Colonic mucosa (tissue), 4 donors: Measurements from ENCODE around the gene ARID3A. TPM values are rescaled to one million over a fixed set of nuclear protein-coding genes. Genes with fewer than 3 reads are reported as not detected.

Source experiments
- DNase-seq: peaks from one replicate; pipeline ENCODE4 v3.0.0-alpha.2; 2020
- H3K27ac ChIP-seq: fragments of 200-600 bp; one replicate; pipeline ENCODE4 v1.8.0; 2021
- H3K27me3 ChIP-seq: fragments of 200-600 bp; one replicate; pipeline ENCODE4 v1.8.0; 2021
- H3K36me3 ChIP-seq: fragments of 200-600 bp; one replicate; pipeline ENCODE4 v1.8.0; 2021
- H3K4me1 ChIP-seq: fragments of 200-600 bp; one replicate; pipeline ENCODE4 v1.8.0; 2021; ENCODE audit warnings: mild to moderate bottlenecking
- H3K4me3 ChIP-seq: fragments of 200-600 bp; one replicate; pipeline ENCODE4 v1.8.0; 2021
- H3K9ac ChIP-seq, 2 donors: one replicate each; pipeline ENCODE4 v1.7.0; 2013; ENCODE audit warnings: control low read depth in 2 of 2, low read depth in 2 of 2, low read length in 2 of 2
- H3K9me3 ChIP-seq: fragments of 200-600 bp; one replicate; pipeline ENCODE4 v1.8.0; 2021
- intact Hi-C: fragments of 100-400 bp; cut with DNase I; formaldehyde crosslinking; loops from one replicate; pipeline ENCODE4 v1.14.1; 2022
- total RNA-seq, 2 donors: library from RNA; stranded (reverse); fragmentation: NEBNext Ultra II Directional in 1 of 2; extraction: Animal tissue kit (Norgen Biotek cat#: 25700) in 1 of 2; gene quantifications; one replicate each; pipeline ENCODE4 v1.2.1, GENCODE V29; 2021
- TF ChIP-seq, protein P1 (sequence below): fragments of 200-600 bp; IDR thresholded peaks from one replicate; pipeline ENCODE4 v1.8.0; 2022; ENCODE audit warnings: antibody characterized with exemption, mild to moderate bottlenecking
- donor health status: healthy.
- donor health status: DM: no; HTN: no; CAD: no.
- donor health status: DM: no; HTN: no; CAD: no.

Gene ARID3A
- total RNA-seq, 2 donors from 2014 or later = 8.7 to 13.0 TPM

DNA sequence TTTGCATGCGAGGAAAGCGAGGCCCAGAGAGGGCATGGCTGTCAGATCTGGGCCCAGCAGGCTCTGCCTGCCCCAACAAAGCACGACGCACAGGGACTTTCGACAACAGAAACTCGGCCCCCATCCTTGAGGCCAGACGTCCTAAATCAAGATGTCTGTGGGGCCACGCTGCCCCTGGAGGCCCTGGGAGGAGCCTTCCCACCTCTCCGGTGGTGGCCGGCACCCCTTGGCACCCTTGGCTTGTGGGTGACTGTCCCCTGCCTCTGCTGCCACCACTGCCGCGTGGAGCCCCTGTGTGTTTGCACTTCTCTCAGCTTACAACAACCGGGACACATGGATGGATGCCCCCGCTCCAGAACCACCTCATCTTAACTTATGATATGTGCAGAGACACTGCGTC is 62.7 kb downstream of the ARID3A start:
- intact Hi-C loops = loop anchor here (10.0 kb wide), 1 partner anchor 124 kb away; no protein-coding TSS in a partner anchor
- Histone ChIP-seq H3K9me3 (no peaks in the 10 kb centered on the region), H3K4me3 (no peak overlapping the region), H3K36me3 (no peaks in the 10 kb centered on the region), H3K4me1 (no peaks in the 10 kb centered on the region), H3K9ac (no peak overlapping the region), H3K27me3 (no peaks in the 10 kb centered on the region), H3K27ac (no peak overlapping the region)
- TF ChIP-seq, protein P1, sequence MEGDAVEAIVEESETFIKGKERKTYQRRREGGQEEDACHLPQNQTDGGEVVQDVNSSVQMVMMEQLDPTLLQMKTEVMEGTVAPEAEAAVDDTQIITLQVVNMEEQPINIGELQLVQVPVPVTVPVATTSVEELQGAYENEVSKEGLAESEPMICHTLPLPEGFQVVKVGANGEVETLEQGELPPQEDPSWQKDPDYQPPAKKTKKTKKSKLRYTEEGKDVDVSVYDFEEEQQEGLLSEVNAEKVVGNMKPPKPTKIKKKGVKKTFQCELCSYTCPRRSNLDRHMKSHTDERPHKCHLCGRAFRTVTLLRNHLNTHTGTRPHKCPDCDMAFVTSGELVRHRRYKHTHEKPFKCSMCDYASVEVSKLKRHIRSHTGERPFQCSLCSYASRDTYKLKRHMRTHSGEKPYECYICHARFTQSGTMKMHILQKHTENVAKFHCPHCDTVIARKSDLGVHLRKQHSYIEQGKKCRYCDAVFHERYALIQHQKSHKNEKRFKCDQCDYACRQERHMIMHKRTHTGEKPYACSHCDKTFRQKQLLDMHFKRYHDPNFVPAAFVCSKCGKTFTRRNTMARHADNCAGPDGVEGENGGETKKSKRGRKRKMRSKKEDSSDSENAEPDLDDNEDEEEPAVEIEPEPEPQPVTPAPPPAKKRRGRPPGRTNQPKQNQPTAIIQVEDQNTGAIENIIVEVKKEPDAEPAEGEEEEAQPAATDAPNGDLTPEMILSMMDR = no peak
- DNase-seq = no peak

DNA sequence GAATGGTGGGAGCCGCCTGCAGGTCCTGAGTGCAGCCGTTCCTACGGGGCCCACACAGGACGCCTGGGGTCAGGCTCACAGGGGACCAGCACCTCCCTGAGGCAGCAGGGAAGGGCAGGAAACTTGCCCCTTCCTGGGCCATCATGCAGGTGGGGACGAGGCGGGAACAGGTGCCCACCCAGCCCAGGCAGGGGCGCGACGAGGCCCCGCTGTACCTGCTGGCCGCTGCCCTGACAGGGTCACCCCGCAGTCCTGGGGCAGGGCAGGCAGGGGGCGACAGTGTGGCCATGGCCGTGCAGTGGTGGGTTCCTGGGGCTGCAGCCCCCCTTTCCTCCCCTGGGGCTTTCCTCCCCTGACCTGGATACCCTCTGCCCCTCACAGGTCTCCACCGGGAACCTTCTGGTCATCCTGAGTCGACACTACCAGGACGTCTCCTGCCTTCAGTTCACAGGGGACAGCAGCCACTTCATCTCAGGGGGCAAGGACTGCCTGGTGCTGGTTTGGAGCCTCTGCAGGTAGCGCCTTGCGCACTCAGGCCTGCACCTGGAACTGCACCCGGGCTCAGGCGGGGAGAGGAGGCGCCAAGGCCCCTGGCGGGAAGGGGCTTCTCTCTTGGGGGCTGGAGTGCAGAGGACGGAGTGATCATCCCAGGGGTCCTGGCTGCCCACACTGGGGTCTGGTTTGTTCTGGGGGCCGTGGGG is 63.7 kb downstream of the ARID3A start:
- Histone ChIP-seq H3K4me3 (no peak overlapping the region), H3K9me3 (no peaks in the 10 kb centered on the region), H3K27ac (no peak overlapping the region), H3K4me1 (no peaks in the 10 kb centered on the region), H3K9ac (no peak overlapping the region), H3K27me3 (no peaks in the 10 kb centered on the region), H3K36me3 (no peaks in the 10 kb centered on the region)
- TF ChIP-seq, protein P1 = no peak
- intact Hi-C loops = loop anchor here (10.0 kb wide), 1 partner anchor 125 kb away; no protein-coding TSS in a partner anchor
- DNase-seq = no peak

DNA sequence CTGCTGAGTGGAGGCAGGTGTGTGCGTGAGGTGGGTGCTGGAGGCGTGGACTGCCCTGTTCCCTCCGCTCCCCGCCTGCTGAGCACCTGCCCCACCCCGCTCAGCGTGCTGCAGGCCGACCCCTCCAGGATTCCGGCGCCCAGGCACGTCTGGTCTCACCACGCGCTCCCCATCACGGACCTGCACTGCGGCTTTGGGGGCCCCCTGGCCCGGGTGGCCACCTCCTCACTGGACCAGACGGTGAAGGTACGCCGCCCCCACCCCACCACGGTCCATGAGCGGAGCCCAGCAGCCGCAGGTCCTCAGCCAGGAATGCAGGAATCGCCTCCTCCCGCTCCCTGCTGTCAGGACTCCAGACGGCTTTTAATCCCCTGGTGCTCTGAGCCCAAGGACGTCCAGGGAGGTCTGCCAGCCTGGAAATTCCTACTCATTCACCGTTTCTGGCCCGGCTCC is 64.3 kb downstream of the ARID3A start:
- Histone ChIP-seq H3K9me3 (no peaks in the 10 kb centered on the region), H3K36me3 (no peaks in the 10 kb centered on the region), H3K4me3 (no peak overlapping the region), H3K9ac (no peak overlapping the region), H3K4me1 (no peaks in the 10 kb centered on the region), H3K27ac (no peak overlapping the region), H3K27me3 (no peaks in the 10 kb centered on the region)
- TF ChIP-seq, protein P1 = no peak
- no peak for DNase-seq
- intact Hi-C loops = no loop called here

DNA sequence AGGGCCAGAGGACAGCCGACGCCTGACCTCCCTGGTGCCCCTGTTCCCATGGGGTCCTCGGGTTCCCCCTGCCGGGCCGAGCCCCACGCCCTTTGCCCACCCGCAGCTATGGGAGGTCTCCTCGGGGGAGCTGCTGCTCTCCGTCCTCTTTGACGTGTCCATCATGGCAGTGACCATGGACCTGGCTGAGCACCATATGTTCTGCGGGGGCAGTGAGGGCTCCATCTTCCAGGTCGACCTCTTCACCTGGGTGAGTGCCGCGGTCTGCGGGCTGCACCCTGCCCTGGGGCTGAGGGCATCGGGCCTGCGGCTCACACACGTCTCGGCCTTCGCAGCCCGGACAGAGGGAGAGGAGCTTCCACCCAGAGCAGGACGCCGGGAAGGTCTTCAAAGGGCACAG is 64.9 kb downstream of the ARID3A start:
- H3K4me1 ChIP-seq = no peaks in the 10 kb centered on the region
- intact Hi-C loops = no loop called here
- no peak overlapping the region for H3K27ac ChIP-seq
- H3K36me3 ChIP-seq = no peaks in the 10 kb centered on the region
- no peak for DNase-seq
- no peak overlapping the region for H3K4me3 ChIP-seq
- peaks cover 5% of the 10 kb centered on the region for H3K27me3 ChIP-seq
- no peaks in the 10 kb centered on the region for H3K9me3 ChIP-seq
- TF ChIP-seq, protein P1 = no peak
- no peak overlapping the region for H3K9ac ChIP-seq

DNA sequence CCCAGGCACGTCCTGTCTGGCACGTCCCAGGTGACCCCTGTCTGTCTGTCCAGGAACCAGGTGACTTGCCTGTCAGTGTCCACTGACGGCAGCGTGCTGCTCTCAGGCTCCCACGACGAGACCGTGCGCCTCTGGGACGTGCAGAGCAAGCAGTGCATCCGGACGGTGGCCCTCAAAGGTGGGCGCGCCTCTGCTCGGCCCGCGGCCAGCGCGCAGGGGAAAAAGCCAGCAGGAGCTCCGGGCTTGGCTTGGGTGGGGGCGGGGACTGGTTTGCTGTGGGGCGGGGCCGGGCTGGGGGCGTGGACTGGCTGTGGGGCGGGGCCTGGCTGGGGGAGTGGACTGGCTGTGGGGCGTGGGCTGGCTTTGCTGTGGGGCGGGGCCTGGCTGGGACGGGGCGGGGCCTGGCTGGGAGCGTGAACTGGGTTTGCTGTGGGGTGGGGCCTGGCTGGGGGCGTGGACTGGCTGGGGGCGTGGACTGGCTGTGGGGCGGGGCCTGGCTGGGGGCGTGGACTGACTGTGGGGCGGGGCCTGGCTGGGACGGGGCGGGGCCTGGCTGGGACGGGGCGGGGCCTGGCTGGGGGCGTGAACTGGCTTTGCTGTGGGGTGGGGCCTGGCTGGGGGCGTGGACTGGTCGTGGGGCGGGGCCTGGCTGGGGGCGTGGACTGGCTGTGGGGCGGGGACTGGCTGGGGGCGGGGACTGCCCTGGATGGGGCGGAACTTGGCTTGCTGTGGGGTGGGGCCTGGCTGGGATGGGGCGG is 65.5 kb downstream of the ARID3A start:
- TF ChIP-seq, protein P1 = no peak
- intact Hi-C loops = no loop called here
- Histone ChIP-seq H3K4me1 (peaks cover 5% of the 10 kb centered on the region), H3K27me3 (peaks cover 11% of the 10 kb centered on the region), H3K9ac (no peak overlapping the region), H3K4me3 (no peak overlapping the region), H3K9me3 (no peaks in the 10 kb centered on the region), H3K36me3 (no peaks in the 10 kb centered on the region), H3K27ac (no peak overlapping the region)
- DNase-seq = peak; percentile 46
